HG02642 (cell line): ENCODE results near the gene GJD3.

Source experiments
- ATAC-seq: cut with Tn5 transposase; IDR thresholded peaks from one replicate; pipeline ENCODE4 v1.9.1; 2021; ENCODE audit warnings: mild to moderate bottlenecking; ENCODE audit not compliant: unreplicated experiment, poor library complexity

The GJD3 gene

DNA sequence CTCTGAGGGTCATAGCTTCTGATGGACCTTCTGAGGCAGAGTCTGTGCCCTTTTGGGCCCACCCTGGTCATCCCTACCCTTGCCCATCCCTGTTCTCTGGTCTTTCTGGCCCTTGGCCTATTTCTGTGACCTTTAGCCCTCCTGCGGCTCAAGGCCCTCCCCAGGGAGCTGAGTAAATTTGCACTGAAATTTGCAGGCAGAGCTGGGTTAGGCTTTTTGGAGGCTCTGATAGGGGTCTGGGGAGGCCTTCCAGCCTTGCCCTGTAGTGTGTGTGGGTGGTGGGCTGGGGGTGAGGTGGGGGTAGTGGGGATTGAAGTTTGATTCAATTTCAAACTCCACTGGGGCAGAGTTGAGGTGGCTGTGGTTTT is 37.7 kb downstream of the GJD3 start:
- ATAC-seq: no peak

DNA sequence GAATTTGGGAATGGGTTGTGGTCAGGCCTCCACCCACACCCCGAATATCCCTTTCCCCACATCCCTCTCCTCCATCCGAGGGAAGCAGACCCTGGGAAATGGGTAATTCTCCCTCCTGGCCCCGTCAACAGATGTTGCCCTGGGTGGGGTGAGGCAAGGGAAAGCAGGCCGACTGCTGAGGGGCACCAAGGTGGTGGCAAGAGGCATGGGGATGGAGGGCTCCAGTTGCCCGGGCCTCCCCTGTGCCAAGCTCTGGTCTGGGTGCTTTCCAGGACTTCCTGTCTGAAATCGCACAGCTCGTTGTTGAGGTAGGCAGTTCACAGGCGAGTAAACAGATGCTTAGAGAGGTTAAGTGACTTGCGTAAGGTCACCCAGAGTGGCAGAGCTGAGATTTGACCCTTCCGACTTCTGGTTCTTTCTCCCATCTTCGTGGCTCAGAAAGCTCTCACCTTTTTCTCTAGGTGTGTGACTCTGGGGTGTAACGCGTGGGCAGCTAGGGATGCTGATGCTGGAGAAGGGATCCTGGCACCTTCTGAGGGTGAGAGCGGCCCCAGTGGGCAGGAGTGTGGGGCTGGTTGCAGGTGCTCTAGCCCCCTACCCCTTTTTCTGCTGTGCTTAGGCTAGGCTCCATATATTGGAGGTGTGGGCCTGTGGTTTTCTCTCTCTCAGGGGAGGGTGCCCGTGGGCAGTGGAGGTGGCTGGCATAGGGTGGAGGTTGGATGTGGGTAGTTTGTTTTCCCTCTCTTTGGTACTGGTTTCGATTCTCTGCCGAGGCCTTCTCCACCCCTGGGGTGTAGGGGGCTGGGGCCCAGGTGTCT is 38.3 kb downstream of the GJD3 start:
- ATAC-seq: no peak

DNA sequence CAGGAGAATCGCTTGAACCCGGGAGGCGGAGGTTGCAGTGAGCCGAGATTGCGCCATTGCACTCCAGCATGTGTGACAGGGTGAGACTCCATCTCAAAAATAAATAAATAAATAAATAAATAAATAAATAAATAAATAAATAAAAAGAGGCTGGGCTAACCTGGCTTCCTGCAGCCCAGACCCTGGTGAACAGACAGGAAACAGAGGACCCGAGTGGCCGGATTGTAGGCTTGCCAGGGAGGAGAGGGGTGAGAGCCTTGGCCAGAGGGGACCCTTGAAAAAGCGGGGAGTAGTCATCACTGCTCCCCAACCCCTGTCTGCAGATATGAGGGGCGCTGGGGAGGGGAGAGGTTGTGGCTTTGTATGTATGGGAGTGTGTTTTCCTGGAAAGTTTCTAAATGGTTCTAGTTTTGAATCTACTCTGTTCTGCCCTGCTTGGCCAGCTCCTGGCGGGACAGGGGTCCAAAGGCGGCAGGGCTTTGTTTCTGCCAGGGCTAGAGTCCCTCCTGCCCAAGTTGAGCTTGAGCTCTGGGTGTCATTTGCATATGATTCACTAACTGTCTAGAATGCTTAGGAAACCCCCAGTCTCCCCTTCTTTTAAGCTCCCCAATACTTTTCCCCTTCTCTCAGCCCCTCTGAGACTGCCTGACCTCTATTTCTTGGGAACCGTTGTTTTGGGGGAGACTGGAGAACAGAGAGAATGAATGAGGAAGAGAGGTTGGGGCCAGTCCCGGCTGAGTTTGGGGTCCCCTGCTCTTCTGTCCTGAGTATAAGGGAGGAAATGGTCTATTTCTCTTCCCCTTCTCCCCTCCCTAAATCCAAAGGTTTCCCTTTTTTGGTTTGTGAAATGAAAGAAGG is 39.2 kb downstream of the GJD3 start:
- ATAC-seq: no peak

DNA sequence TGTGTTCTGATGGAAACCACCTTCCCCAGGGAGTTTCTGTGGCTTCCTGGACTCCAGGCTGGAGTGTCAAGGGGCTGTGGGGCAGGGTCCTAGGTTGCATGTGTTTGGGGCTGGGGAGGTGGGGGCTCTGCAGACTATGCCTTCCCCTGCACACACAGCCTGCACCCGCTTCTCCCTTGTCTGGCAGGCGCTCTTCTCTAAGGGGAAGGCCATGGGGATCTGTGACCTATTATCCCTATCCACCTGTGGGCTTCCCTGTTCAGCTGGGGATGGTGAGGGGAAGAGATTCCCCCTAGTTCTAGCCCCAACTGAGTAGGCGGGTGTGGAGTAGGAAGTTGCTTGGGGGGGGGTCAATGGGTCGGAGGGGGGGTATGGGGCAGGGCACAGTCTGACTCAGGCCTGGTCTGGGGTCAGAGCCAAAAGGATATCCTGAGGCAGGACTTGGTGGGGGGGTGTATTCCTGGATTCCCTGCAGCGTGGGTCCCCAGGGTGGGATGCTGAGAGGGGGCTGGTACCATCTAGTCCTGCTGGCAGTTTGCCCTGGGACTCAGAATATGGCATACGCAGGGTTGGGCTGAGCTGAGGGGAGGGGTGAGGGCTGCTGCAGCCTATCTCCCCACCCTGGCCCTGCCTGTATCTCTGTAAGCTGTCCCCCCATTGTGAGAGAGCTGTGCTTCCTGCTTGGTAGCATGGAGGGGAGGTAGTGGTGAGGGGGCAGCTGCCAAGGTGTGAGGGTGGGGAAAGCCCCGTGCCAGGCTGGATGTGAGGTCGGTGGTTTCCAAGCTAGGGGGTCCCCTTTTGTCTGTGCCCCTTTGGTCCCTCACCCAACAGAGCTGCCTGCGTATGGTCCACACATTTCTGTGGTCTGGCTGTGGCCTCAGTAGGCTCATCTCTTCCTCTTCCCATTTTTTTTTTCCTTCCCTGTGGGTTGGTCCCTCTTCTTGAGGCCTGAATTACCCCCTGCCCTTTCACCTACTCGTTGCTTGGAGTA is 40.9 kb downstream of the GJD3 start:
- no peak for ATAC-seq

DNA sequence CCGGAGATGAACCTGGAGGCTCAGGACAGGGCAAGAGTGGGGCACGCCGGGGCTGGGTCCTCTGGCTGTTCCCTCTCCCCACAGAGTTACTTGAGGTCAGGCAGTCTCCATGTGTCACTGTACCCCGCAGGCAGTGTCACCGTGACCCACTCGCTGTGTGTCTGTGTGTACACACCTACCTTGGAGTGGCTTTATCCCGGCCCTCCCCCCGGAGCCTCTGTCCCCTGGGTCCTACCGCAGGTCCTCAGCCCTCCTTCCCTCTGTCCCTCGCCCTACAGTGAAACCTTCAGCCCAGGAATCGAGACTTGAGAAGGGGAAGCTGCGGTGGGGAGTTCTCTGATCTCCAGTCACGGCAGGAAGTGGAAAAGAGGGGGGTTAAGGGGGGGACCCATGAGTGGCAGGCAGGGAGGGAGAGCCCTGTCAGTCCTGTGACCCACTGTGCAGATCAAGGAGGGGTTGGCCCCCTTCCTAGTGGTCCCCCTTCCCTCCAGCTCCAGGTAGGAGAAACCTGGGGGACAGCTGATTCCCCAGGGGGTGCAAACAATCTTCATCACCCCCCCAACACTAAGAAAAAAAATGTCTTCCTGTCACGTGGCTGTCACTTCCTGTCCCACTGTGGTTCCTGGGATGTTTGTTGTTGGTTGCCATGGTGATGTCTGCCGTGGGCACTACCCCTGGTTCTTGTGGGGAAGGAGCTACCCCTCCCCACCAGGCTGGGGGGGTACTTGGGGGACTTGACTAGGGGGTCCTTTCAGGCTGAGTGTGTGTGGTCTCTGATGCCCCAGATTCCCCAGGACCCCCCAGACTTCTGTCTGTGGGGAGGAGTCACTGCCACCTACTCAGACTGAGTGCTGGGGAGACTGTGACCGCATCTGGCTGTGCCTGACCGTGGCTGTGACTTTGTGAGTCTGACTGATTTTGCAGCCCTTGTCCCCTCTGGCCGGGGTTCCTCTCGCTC is 41.9 kb downstream of the GJD3 start:
- ATAC-seq: peak; percentile 35

DNA sequence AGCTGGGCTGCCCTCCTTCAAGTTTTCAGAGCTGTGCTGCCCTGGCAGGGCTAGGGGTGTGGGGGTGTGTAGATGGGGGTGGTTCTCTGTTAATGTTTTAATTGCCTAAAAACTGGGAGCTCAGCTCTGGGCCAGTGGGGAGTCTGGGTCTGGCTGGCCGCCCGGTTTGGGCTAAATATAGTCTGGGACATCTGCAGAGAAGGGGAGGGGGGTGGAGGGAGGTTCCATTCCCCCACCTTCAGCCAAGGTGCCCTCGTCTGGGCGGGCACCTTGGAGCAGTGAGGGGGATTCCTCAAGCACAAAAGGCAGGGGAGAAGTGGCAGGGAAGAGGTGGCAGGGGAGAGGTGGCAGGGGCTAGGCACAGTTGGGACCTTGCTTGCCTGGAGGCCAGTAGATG is 42.6 kb downstream of the GJD3 start:
- no peak for ATAC-seq

DNA sequence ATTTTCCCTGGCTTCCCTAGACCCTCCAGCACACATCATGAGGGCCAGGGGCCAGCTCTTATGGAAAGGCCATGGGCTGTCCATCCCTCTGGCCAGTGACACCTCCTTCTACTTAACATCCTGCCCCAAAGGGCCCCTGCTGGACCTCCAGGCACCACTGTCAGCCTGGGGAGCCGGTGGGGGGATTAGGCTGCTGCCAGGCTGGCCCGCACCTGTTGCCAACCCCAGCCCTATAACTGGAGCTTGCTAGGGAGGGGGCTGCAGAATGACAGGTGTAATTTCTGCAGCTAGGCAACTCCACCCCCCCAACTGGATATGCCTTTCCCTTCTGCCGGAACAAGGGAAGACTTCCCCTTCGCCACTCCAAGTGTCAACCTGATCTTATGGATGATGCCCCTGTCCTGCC is 43.0 kb downstream of the GJD3 start:
- no peak for ATAC-seq

DNA sequence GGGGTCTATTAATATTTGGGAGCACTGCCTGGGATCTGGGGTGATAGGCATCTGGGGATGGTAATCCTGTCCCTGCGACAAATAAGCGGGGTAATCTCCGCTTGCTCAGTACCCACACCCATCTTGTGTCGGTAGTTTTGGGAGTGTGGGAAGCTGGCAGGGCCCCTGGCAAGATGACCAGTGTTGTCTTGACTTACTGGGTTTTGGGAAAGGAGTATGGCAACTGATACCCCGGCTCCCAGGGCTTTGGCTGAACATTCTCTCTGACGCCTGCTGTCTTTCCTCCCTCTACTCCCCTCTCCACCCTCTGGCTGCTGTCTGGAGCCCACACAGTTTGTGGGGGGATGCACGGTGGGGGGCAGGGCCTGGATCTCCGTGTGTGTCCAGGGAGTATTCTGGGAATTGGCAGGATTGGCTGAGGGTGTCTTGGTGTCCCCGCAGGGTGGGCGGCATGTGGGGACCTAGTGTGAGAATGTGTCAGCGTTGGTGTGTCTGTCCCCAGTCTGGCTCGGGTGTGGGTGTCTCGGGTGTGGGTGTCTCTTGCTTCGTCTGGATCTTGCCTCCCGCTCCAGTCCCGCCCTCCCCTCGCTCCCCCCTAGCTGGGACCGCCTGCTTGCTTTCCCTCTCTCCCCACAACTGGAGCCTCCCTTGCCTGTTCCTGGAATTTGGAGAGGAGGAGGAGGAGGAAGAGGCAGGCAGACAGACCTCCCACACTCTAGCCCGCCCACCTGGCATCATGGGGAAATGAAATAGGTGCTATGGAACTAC is 43.6 kb downstream of the GJD3 start:
- ATAC-seq: no peak

DNA sequence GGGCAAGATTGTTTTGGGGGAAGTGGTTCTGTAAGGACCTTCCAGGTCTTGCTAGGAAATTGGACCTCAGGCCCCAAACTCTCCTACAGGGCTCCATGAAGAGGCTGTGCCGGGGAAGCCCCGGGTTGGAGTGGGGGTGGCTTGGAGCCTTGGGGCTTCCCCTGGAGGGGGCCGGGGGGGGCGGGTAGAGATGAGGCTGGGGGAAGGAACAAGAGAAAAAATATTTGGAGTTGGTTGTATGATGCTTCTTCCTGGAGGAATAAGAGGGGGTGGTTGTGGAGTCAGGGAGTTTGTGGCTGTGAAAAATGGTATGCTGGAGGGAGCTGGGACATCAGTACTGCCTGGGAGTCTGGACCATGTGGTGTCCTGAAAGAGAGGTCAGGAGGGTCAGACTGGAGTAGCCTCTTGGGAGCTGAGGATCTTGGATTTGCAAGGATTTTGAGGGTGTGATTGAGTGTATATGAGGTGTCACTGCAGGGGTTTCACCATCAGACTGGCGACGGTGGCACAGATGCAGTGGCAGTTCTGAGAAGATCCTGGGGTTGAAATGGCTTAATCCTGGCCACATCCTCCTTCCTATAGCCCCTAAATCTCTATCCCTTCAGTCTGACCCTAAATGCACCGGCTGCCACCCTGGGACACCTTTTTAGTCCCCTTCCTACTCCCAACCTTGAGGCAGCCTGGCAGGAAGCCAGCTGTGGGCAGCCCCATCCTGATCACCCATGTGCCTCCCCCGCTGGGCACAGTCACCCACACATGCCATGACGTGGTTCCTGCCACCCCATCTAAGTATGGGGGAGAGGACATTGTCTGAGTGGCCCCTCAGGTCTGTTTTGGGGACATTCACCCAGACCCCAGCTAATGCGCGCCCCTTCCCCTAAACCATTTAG is 44.6 kb downstream of the GJD3 start:
- ATAC-seq: no peak

DNA sequence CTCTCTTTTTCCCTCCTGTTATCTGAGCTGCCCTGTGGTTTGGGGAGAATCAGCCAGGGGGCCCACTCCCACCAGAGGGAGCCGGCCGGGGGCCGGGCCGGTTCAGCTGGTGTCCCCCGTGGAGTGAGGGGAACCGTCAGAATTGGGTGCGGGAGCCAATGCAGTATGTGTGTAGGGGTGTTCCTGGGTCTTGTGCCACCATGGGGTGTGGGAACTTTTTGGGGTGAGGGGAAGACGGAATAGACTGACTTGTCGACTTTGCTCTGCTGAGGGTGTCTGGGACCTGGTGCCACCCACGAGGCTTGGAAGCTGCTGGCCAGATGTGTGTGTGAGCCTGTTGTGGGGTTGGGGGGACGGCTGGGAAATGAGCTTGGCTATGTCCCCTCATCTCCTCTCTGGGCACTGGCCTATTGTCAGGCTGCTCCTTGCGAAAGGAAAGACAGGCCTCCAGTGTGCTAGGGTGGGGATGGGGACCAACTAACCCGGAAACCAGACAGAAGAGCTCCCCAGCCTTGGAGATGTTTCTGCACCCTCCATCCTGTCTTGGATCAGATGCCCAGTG is 45.6 kb downstream of the GJD3 start:
- no peak for ATAC-seq

DNA sequence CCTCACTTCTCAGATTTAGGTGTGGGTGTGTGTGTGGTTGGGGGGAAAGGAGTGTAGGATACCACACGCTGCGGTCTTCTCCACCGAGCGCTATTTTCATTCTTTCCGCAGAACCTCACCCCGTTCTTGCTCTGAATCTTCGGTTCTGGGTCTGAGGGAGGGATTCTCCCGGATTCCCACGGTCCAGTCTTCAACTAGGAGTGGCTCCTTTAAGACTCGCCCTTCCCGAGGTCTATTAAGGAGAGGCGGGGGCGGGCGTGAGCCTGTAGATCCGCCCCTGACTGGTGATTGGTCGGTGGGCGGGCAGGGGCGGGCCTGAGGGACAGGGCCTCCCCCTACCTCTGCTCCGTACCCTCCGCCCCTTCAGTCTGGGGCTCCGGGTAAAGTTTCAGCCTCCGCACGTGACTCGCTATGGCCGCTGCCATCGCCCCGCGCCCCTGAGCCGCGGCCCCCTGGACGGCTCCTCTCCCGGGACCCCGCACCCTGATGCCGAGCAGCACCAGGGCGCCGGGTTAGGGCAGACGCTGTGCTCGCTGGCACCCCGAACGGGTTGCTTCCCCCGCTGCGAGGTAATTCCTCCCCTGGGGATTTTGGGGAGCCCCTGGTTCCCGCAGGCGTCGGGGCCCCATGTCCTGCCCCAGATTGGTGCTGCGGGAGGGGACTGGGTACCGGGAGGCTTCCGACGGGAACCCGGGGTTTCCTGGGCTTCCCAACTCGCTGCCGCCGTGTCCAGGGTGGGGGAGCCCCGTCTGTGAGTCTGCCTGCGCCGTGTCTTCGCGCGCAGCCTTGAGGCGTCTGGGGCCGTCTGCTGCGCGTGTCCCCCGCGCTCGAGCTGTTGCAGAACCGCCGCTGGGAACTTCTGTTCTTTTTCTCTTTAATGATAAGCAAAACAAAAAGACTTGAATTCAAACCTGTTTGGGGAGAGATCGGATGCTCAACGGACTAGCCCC is 46.4 kb downstream of the GJD3 start:
- ATAC-seq: peak; percentile 63

DNA sequence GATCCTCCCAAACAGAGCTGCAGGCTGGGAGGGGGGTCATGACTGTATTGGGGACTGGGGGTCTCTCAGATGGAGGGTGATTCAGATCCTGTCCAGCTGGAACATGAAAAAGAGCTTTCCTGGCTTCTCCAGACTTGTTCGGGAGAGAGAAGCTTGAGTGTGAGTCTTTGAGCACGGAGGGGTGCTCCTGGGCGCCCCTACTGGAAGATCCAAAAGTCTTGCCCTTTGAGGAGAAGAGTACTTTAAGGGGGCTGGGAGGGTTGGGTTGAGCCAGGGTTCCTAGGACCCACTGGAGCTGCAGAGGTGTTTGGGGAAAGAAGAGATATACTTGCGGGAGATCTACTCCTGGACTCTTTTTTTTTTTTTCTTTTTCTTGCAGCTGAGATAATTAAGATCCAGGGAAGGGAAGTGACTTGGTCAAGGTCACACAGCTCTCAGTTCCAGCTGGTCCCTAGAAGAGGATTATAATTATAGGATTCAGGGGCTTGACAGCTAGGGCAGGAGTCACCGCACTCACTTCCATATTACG is 47.1 kb downstream of the GJD3 start:
- ATAC-seq: no peak

DNA sequence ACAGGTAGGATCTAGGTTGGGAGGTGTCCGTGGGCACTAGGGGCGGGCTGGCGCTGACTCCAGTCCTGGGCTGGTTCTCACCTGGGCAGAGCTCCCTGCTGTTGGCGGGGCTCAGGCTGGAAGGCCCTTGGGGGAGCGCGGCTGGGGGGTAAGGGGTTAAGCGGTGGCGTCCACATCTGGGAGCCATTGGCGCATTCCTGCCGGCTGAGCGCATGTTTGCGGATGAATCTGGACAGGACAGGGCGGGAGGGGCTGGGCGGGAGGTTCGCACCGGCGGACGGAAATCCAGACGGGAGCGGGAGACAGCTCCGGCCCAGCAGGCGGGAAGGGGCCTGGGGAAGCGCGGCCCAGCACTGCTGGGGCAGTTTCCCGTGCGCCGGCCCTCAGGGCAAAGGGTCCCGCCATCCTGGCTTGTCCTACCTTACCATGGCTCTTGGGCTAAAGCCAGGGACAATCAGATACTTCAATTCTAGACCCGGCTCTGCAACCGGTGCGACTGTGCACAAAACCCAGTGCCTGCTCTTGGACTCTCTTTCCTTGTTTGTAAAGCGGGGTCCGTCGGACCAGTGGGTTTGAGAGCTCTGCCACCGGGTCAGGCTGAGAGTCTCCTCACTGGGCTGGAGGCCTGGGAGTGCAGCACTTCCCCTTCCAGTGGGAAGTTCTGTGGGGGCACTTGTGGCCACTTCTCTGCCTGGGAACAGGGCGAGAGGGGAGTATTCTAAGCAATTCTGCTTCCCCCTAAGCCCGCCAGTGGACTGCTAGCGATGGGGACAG is 47.8 kb downstream of the GJD3 start:
- ATAC-seq: no peak

DNA sequence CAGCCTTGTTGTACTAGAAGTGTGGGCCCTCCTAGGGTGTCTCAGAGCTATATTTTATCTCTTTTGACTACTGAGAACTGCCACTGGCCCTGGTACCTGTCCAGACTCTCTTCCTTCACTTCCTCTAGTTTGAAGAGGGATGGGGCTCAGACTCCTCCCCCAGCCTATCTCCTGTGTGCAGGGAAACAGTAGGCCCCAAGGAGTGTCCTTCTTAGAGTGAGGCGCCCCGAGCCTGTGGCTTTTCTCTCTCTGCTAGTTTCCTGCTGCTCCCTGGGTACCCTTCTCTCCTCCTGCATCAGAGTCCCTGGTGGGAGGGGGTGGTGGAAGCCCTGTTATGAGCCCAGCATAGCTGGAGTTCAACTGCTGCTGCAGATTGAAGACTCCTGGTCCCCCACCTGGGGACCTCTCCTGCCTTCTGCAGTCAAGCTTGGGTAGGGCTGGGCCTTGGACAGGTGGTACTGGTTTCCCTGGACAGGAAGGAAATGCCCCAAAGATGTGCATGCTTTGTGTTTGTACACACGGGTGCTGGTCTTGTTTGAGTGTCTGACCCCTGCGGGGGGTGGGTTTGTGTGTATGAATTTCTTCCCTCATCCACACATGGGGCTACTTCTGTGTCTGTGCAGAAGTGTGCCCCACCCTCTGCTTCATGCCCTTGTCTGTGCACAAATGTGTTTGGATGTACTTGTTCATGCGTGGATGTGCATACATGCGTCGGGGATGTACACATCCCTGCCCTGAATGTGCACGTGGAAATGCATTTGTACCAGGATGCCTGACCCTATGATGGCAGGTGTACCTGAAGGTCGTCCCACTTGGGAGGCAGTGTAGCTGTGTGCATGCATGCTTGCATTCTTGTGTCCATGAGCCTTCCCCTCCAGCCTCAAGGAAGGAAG is 48.6 kb downstream of the GJD3 start:
- ATAC-seq: no peak
